HS-27A (cell line): Measurements from ENCODE around the gene RMRP.
"Not testable (repeated sequence)": the region's sequence is repeated elsewhere in the genome, so short reads cannot be mapped to it uniquely, and the experiment has no call there.

ENCODE experiments used
- DNase-seq: peaks from one replicate; pipeline ENCODE4 v3.0.0-alpha.2; 2012; ENCODE audit warnings: low read depth, missing footprints

The RMRP gene

GRCh38 chr9:35641478-35641877 lies 16.3 kb downstream of the RMRP start:
- not testable (repeated sequence) for DNase-seq

- DNase-seq = not testable (repeated sequence)
Measured at GRCh38 chr9:35640431-35640830, 17.4 kb downstream of the RMRP start.

- no peak for DNase-seq
Measured at GRCh38 chr9:35639631-35640030, 18.2 kb downstream of the RMRP start.

GRCh38 chr9:35639225-35639624 lies 18.6 kb downstream of the RMRP start:
- DNase-seq = not testable (repeated sequence)

- DNase-seq = not testable (repeated sequence)
Measured at GRCh38 chr9:35638751-35639150, 19.1 kb downstream of the RMRP start.

- DNase-seq = not testable (repeated sequence)
Measured at GRCh38 chr9:35637427-35637955, 20.3 kb downstream of the RMRP start.

GRCh38 chr9:35636877-35637246 lies 21.0 kb downstream of the RMRP start:
- not testable (repeated sequence) for DNase-seq

GRCh38 chr9:35636135-35636876 lies 21.5 kb downstream of the RMRP start:
- no peak for DNase-seq

- DNase-seq = no peak
Measured at GRCh38 chr9:35635730-35636129, 22.1 kb downstream of the RMRP start.

- no peak for DNase-seq
Measured at GRCh38 chr9:35629597-35629996, 28.2 kb downstream of the RMRP start.

GRCh38 chr9:35628389-35628991 lies 29.3 kb downstream of the RMRP start:
- DNase-seq = no peak

GRCh38 chr9:35627575-35627974 lies 30.2 kb downstream of the RMRP start:
- no peak for DNase-seq

- DNase-seq = no peak
Measured at GRCh38 chr9:35619800-35620158, 38.0 kb downstream of the RMRP start.

GRCh38 chr9:35618854-35619799 lies 38.7 kb downstream of the RMRP start:
- no peak for DNase-seq

GRCh38 chr9:35618325-35618727 lies 39.5 kb downstream of the RMRP start, which contains the start of gene CD72:
Gene CD72 (minus strand): TSS chr9:35618413. CDS start chr9:35618303, 110 bp downstream.
- no peak for DNase-seq

GRCh38 chr9:35617548-35617947 lies 40.3 kb downstream of the RMRP start:
- DNase-seq = no peak

- DNase-seq = no peak
Measured at GRCh38 chr9:35616681-35617459, 40.9 kb downstream of the RMRP start.

- DNase-seq = no peak
Measured at GRCh38 chr9:35615981-35616680, 41.7 kb downstream of the RMRP start.

GRCh38 chr9:35612843-35613242 lies 45.0 kb downstream of the RMRP start:
- DNase-seq = no peak

- not testable (repeated sequence) for DNase-seq
Measured at GRCh38 chr9:35612066-35612465, 45.8 kb downstream of the RMRP start.

- DNase-seq = no peak
Measured at GRCh38 chr9:35611230-35611797, 46.5 kb downstream of the RMRP start.
